ENCODE measurements around the gene COX4I2.
"Not testable (repeated sequence)": the region's sequence is repeated elsewhere in the genome, so short reads cannot be mapped to it uniquely, and the experiment has no call there.

COX4I2 gene

GRCh38 chr20:31637660-31638059 lies at the start of gene COX4I2:
Gene COX4I2, plus strand, starts transcription at chr20:31637912. Its CDS starts 1,106 bp downstream, at chr20:31639018.
- DNase-seq: no peak

DNA sequence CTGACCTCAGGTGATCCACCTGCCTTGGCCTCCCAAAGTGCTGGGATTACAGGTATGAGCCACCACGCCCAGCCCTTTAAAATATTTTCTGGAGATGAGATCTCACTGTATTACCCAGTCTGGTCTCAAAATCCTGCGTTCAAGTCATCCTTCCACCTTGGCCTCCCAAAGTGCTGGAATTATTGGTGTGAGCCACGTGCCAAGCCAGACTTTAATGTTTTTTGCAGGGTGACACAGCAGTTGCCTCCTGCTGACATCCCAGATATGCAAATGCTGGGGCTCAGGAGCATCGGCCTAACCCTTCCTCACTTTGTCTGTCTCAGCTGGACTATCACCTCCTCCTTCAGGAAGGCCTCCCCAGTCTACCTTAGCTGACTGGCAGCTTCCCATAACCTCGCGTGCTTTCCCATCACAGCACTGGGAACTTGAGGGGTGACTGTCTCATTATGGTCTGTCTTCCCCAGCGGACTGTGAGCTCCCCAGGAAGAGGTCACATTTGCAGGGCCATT lies 46.9 kb upstream of the COX4I2 start:
- DNase-seq: no peak

GRCh38 chr20:31593221-31594001 lies 44.3 kb upstream of the COX4I2 start:
- DNase-seq: no peak

DNA sequence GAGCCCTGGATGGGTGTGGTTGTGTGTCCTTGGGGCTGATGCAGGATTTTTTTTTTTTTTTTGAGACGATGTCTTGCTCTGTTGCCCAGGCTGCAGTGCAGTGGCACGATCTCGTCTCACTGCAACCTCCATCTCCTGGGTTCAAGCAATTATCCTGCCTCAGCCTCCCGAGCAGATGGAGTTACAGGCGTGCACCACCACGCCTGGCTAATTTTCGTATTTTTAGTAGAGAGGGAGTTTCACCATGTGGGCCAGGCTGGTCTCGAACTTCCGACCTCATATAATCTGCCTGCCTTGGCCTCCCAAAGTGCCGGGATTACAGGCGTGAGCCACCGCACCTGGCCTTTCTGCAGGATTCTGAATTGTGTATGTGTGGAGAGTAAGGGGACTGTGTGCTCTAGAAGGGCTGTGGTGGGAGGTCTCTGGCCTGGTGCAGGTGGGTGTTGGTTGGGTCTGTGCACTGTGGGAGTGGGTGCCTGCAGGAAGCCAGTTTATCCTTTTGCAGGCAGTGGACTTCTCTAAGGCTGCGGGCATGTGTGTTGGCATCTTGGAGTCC lies 43.6 kb upstream of the COX4I2 start:
- DNase-seq: no peak

DNA sequence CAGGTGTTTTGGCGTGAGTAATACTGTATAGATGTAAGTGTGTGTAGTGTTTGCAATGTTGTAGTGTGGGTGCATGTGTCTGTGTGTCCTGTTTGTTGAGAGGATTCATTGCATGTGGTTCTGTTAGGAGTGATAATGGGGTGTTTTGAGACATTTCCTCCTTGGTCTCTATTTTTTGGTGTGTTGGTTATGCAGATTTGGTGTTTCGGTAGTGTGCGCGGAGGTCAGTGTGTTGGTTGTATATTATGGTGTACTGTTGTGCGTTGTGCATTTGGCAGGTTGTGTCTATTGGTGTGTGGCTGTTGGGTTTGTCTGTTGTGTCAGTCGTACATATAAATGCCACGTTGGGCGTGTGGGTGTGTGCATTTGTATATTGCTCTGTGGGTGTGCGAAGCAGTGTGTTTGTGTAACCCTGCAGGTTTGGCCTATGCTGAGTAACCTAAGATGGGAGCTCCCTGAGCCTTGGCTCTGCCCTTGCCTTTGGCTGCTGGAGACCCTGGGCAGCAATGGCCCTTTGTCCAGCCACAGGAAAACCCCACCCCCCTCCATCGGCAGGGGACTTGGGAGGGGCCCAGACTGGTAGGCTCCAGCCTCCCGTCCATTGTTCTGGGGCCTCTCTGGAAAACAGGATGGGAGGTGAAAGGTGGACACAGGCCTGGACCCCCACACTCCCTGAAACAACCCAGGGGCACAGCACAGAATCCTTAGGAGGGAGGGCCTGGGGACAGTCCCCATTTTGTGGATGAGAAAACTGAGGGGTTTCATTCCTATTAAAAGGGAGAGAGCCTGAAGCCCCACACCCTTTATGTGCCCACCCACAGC lies 42.9 kb upstream of the COX4I2 start:
- no peak for DNase-seq

- no peak for DNase-seq
Observed at GRCh38 chr20:31595380-31595653, 42.4 kb upstream of the COX4I2 start.

- DNase-seq: no peak
Observed at GRCh38 chr20:31595654-31596411, 41.9 kb upstream of the COX4I2 start.

DNA sequence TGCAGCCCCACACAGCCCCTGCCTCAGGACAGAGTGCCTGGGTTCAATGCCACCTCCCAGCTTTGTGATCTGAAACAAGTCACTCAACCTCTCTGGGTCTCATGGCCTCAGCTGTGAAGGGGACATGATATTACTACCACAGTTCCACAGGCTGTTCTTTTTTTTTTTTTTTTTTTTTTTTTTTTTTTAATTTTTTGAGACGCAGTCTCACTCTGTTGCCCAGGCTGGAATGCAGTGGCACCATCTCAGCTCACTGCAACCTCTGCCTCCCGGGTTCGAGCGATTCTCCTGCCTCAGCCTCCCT lies 41.3 kb upstream of the COX4I2 start:
- DNase-seq: not testable (repeated sequence)

DNA sequence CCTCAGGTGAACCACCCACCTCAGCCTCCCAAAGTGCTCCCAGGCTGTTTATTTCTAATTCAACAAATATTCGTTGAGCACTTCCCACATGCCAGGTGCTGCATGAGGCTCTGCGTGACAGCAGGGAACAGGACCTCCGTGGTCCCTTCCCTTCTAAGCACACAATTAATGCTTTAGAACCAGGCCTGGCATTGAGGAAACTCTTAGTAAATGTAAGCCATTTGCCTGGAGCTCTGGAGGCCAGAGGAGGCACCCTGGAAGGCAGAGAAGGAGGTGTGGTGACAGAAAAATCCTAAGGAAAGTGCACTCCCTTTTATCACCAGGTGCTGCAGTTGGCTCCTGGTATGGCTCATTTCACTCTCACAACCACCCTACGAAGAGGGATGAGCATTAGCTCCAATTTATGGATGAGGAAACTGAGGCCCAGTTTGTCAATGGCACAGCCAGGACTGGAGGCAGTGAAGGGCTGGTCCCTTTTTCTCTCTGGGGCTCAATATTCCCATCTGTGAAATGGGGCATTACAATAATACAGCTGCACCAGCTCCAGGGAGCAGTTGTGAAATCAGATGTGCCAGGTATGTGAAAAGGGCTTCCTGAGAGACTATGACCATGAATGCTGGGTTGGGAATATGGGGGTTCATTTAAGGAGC lies 40.8 kb upstream of the COX4I2 start:
- no peak for DNase-seq

- DNase-seq: no peak
Observed at GRCh38 chr20:31597481-31597855, 40.2 kb upstream of the COX4I2 start.

GRCh38 chr20:31602431-31602778 lies 35.3 kb upstream of the COX4I2 start:
- DNase-seq: no peak

- DNase-seq: peak; percentile 50
Observed at GRCh38 chr20:31602779-31603441, 34.8 kb upstream of the COX4I2 start.

GRCh38 chr20:31603822-31604566 lies 33.7 kb upstream of the COX4I2 start:
- DNase-seq: peak; percentile 96

GRCh38 chr20:31604567-31605030 lies 33.1 kb upstream of the COX4I2 start:
- no peak for DNase-seq

DNA sequence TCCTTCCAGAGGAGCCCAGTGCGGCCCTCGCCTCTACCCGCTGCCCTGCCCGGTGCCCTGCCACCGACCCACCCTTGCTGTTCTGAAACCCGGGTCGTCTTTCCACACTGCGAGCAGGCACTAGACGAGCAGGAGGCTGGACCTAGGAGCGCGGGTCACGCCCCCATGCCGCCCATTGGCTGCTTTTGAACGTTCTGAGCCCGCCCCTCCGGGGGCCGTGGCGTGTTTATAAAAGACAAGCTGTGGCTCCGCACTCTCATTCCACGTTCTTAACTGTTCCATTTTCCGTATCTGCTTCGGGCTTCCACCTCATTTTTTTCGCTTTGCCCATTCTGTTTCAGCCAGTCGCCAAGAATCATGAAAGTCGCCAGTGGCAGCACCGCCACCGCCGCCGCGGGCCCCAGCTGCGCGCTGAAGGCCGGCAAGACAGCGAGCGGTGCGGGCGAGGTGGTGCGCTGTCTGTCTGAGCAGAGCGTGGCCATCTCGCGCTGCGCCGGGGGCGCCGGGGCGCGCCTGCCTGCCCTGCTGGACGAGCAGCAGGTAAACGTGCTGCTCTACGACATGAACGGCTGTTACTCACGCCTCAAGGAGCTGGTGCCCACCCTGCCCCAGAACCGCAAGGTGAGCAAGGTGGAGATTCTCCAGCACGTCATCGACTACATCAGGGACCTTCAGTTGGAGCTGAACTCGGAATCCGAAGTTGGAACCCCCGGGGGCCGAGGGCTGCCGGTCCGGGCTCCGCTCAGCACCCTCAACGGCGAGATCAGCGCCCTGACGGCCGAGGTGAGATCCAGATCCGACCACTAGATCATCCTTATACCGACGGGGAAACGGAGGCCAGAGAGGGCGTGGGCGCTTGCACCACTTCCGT lies 32.4 kb upstream of the COX4I2 start, which contains the start of gene ID1:
ID1 (plus strand) TSS at position 259 of the 871 bp plus-strand sequence; CDS start at position 358, 99 bp downstream.
- DNase-seq: peak; percentile 98

DNA sequence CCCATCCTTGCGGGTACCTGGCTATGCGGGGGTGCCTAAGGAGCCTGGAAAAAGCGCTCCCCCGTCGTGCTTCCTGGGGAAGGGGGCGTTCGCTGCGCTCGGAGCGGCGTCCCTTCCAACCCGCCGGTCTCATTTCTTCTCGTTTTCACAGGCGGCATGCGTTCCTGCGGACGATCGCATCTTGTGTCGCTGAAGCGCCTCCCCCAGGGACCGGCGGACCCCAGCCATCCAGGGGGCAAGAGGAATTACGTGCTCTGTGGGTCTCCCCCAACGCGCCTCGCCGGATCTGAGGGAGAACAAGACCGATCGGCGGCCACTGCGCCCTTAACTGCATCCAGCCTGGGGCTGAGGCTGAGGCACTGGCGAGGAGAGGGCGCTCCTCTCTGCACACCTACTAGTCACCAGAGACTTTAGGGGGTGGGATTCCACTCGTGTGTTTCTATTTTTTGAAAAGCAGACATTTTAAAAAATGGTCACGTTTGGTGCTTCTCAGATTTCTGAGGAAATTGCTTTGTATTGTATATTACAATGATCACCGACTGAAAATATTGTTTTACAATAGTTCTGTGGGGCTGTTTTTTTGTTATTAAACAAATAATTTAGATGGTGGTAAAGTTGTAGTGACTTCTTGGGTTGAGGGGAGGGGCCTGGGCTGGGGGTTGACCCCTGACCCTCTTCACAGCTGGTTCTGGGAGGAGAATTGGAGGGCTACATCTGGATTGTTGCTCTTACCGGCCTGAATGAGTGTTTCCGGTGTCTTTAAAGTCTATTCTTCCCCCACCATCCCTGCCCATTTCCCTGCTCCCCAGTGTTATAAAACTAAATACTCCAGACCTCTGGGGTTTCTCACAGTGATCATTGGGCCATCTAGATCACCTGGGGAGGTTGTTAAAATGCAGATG lies 31.6 kb upstream of the COX4I2 start:
- DNase-seq: peak; percentile 47

DNA sequence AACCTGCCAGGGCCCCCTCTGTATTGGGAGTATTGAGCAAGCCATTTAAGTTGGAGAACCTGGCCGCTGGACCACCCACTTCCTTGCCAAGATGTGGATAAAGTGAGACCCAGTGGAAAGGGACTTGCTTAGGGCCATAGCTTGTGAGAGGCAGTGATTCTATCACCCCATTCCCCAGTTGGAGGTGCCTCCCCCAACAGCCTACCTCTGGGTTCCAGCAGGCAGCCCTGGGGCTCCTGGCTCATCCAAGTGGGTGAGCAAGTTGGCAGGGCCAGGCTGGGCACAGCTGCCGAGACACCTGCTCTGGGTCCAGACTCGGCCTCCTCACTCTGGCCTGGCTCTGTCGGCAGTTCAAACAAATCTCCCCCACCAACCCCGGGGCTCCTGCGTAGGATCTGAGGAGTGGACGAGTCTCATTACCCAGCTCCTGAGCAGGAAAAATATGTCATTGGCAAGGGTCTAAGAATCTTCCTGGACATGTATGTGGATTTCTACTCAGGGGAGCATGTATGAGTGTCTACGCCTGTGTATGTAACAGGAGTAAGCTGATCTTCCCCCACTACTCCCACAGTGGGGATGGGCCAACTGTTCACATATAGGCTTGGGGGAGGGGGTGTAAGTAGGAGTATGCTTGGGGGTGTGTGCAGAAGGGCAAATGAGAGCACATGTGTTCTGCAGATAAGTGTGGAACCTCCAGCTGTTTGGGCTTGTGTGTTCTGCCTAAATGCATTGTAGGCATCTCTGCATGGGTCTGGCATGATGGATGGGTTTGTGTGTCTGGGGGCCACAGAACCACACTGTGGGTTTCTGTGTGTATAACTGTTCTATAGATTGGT lies 30.7 kb upstream of the COX4I2 start:
- peak; percentile 91 for DNase-seq

DNA sequence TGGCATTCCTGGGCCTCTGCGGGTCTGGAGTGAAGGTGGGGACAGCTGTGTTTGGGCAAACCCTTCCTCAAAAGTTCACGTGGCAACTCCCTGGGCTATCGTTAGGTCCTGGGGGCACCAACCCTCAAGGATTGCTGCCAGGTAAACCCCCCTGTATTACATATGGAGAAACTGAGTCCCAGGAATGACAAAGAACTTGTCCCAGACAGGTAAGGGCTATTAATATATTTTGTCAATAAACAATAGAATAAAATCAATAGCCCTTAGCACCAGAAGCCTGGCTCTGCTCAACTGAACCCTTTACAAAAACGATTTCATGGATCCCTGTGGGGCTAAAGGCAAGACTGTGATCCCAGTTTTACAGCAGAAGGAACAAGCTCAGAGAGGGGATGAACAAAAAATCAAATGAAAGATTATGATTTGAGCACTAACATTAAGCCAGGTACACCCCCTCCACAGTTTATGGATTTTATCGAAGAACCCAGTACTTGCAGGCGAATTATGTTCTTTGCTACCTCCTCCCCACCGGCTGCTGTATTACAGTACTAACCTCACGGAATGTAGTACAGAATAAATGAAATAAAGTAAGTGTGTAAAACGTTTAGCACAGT lies 30.0 kb upstream of the COX4I2 start:
- no peak for DNase-seq
